GM12878 (cell line): ENCODE results near the gene SPOP. TPM values are rescaled to one million over a fixed set of nuclear protein-coding genes. Genes with fewer than 3 reads are reported as not detected.

Source experiments
- ATAC-seq: fragments of 200-7000 bp; cut with Tn5 transposase; 3 replicates; pipeline ENCODE4 v1.9.1; 2020; ENCODE audit warnings: mild to moderate bottlenecking, moderate library complexity
- BruUV-seq: library from RNA; stranded (reverse); fragments of 400-500 nt; replicated peaks from 2 replicates; lab custom pipeline; 2021; lab: Mats Ljungman, UMichigan
- CTCF ChIA-PET: fragments of 300-600 bp; sonication (Branson Sonifier 250); formaldehyde crosslinking; extraction: SDS; loops from one replicate; lab custom pipeline; 2021; ENCODE audit warnings: inconsistent platforms; lab: Yijun Ruan, JAX
- POLR2A ChIA-PET: fragments of 350-600 bp; formaldehyde crosslinking; extraction: SDS; loops from one replicate; lab custom pipeline; 2021; ENCODE audit warnings: inconsistent platforms; lab: Charles Lee
- RAD21 ChIA-PET: fragments of 300-600 bp; sonication (Branson Sonifier 250); formaldehyde crosslinking; loops from one replicate; lab custom pipeline; 2023; ENCODE audit warnings: antibody characterized with exemption; ENCODE audit not compliant: unreplicated experiment; lab: Charles Lee
- SMC1A ChIA-PET: fragments of 300-600 bp; sonication (Branson Sonifier 250); formaldehyde crosslinking; loops from one replicate; lab custom pipeline; 2023; ENCODE audit not compliant: unreplicated experiment, uncharacterized antibody; lab: Charles Lee
- DNase-seq: peaks from one replicate; pipeline ENCODE4 v3.0.0-alpha.2; 2011; ENCODE audit warnings: low read depth, low spot score
- FAIRE-seq: peaks from 3 replicates; lab custom pipeline; 2011; peaks lifted over from hg19 to GRCh38; lab: Jason Lieb, UNC
- H2AFZ ChIP-seq: 2 replicates; pipeline ENCODE4 v1.6.0; 2011; ENCODE audit warnings: low read depth, low read length, control low read depth; ENCODE audit not compliant: control insufficient read depth
- H3K27ac ChIP-seq: 2 replicates; pipeline ENCODE4 v1.5.1; 2011; ENCODE audit warnings: control low read depth; ENCODE audit not compliant: control insufficient read depth, insufficient read depth
- H3K27me3 ChIP-seq, 2 experiments: replicated peaks in 1 of 2; 2 replicates each; pipeline versions ENCODE4 v1.6.0 to v1.6.1; 2011; ENCODE audit warnings: low read length in 1 of 2; ENCODE audit not compliant: control insufficient read depth in 2 of 2, insufficient read depth in 2 of 2
- H3K36me3 ChIP-seq, 2 experiments: 2 replicates each; pipeline ENCODE4 v1.5.1; 2011; ENCODE audit warnings: low read length in 1 of 2; ENCODE audit not compliant: control insufficient read depth in 2 of 2, insufficient read depth in 2 of 2
- H3K4me1 ChIP-seq: 2 replicates; pipeline ENCODE4 v1.6.1; 2011; ENCODE audit warnings: mild to moderate bottlenecking, low read length, moderate library complexity, mixed read lengths; ENCODE audit not compliant: control insufficient read depth, insufficient read depth
- H3K4me2 ChIP-seq: 2 replicates; pipeline ENCODE4 v1.6.0; 2011; ENCODE audit warnings: control low read depth; ENCODE audit not compliant: control insufficient read depth, insufficient read depth
- H3K4me3 ChIP-seq: fragments of 200-600 bp; sonication (generic); 2 replicates; pipeline ENCODE4 v1.5.1; 2016
- H3K79me2 ChIP-seq: 2 replicates; pipeline ENCODE4 v1.6.0; 2011; ENCODE audit warnings: low read length; ENCODE audit not compliant: control insufficient read depth, insufficient read depth
- H3K9ac ChIP-seq: 2 replicates; pipeline ENCODE4 v1.8.0; 2011; ENCODE audit warnings: low read length, control low read depth, mixed read lengths; ENCODE audit not compliant: control insufficient read depth, insufficient read depth
- H3K9me3 ChIP-seq: replicated peaks from 3 replicates; pipeline ENCODE4 v1.5.1; 2011; ENCODE audit warnings: mild to moderate bottlenecking, low read length; ENCODE audit not compliant: control insufficient read depth, insufficient read depth
- H4K20me1 ChIP-seq: 2 replicates; pipeline ENCODE4 v1.6.0; 2011; ENCODE audit not compliant: control insufficient read depth, insufficient read depth
- BMI1 ChIP-seq: fragments of 450-650 bp; IDR thresholded peaks from 2 replicates; pipeline ENCODE4 v1.6.1; 2016; ENCODE audit warnings: mild to moderate bottlenecking, moderate library complexity, borderline replicate concordance
- CEBPB ChIP-seq, 2 experiments: fragments of 150-350 bp in 1 of 2; IDR thresholded peaks; 2 replicates each; pipeline ENCODE4 v1.6.1; 2012 to 2014; ENCODE audit warnings: low read depth in 2 of 2, low read length in 2 of 2, borderline replicate concordance in 1 of 2, inconsistent platforms in 1 of 2
- ESRRA ChIP-seq: IDR thresholded peaks from 2 replicates; pipeline ENCODE4 v1.6.1; 2012; ENCODE audit warnings: mild to moderate bottlenecking, low read length, improper control_type of control experiment
- KAT2A ChIP-seq: conservative IDR thresholded peaks from 2 replicates; pipeline ENCODE4 v1.6.1; 2011; ENCODE audit warnings: low read depth, low read length; ENCODE audit not compliant: control insufficient read depth
- MEF2B ChIP-seq: fragments of 450-650 bp; IDR thresholded peaks from 2 replicates; pipeline ENCODE4 v1.6.1; 2018; ENCODE audit warnings: mild to moderate bottlenecking, moderate library complexity; ENCODE audit not compliant: partially characterized antibody, poor library complexity, severe bottlenecking
- MYB ChIP-seq: fragments of 150-350 bp; IDR thresholded peaks from 2 replicates; pipeline ENCODE4 v1.6.1; 2014; ENCODE audit warnings: mild to moderate bottlenecking, low read depth, low read length, borderline replicate concordance
- NFYA ChIP-seq: IDR thresholded peaks from 2 replicates; pipeline ENCODE4 v1.6.1; 2011; ENCODE audit warnings: low read depth, mild to moderate bottlenecking, low read length, improper control_type of control experiment, borderline replicate concordance
- NRF1 ChIP-seq: conservative IDR thresholded peaks from 2 replicates; pipeline ENCODE4 v1.6.1; 2011; ENCODE audit warnings: mild to moderate bottlenecking, low read depth, low read length, improper control_type of control experiment
- SIX5 ChIP-seq: IDR thresholded peaks from 2 replicates; pipeline ENCODE4 v1.6.1; 2011; ENCODE audit warnings: mild to moderate bottlenecking, low read depth, low read length, moderate library complexity; ENCODE audit not compliant: severe bottlenecking
- SUPT20H ChIP-seq: IDR thresholded peaks from 2 replicates; pipeline ENCODE4 v1.6.1; 2011; ENCODE audit warnings: low read depth, mild to moderate bottlenecking, low read length, moderate library complexity, borderline replicate concordance; ENCODE audit not compliant: control insufficient read depth
- WRNIP1 ChIP-seq: IDR thresholded peaks from 2 replicates; pipeline ENCODE4 v1.6.1; 2011; ENCODE audit warnings: low read depth, low read length, improper control_type of control experiment, borderline replicate concordance
- ZBTB4 ChIP-seq: fragments of 450-650 bp; formaldehyde crosslinking; IDR thresholded peaks from 2 replicates; pipeline ENCODE4 v1.4.0; 2022; ENCODE audit warnings: mild to moderate bottlenecking, moderate library complexity
- WGBS: methylation state at CpG from one replicate; pipeline ENCODE4 v1.1.6; 2016; ENCODE audit warnings: low lambda C conversion rate; ENCODE audit not compliant: insufficient replicate concordance, insufficient coverage; ENCODE audit errors: missing lambda C conversion rate; 5-methylcytosine and 5-hydroxymethylcytosine counted together
- in situ Hi-C: fragments of 300-500 bp; cut with MboI; formaldehyde crosslinking; loops from 9 replicates; pipeline ENCODE4 v1.14.3; 2018; ENCODE audit warnings: mixed read lengths
- intact Hi-C: fragments of 100-400 bp; cut with micrococcal nuclease; formaldehyde crosslinking; loops from one replicate; pipeline ENCODE4 v1.14.2; 2022; ENCODE audit not compliant: unreplicated experiment
- polyA plus RNA-seq, 11 experiments: library from polyadenylated mRNA; depleted of rRNA in 4 of 11; unstranded in 6 of 11; stranded (reverse) in 5 of 11; fragments of >200 nt; fragmentation: Nextera tagmentation in 4 of 11; fragmentation: Illumina TruSeq in 1 of 11; extraction: Ambion mirVana in 4 of 11; extraction: Trizol in 1 of 11; gene quantifications; 1 replicate in 1 of 11; 2 replicates in 10 of 11; pipeline versions ENCODE4 v1.2.1 to v1.2.3, GENCODE V29; 2011 to 2016; ENCODE audit warnings: inconsistent platforms in 2 of 11, missing spikeins in 2 of 11, low read depth in 1 of 11
- total RNA-seq, 4 experiments: library from RNA; depleted of rRNA in 3 of 4; stranded (reverse); fragments of >200 nt in 3 of 4; fragmentation: Illumina TruSeq in 1 of 4; extraction: Trizol in 1 of 4; gene quantifications; 2 replicates each; pipeline versions ENCODE4 v1.2.1 to v1.2.3, GENCODE V29; 2013 to 2021

Gene SPOP
- total and polyA plus RNA-seq, 10 of the 15 experiments (the other 5 are each of a cell fraction or from before 2014, with no cell fraction given), result 35.1 to 80.4 (median 44.7) TPM

- no peak overlapping the region for H2AFZ ChIP-seq
- H4K20me1 ChIP-seq, result no peaks in the 10 kb centered on the region
- H3K79me2 ChIP-seq, result no peaks in the 10 kb centered on the region
- ATAC-seq (no peak), DNase-seq (no peak), FAIRE-seq (no peak)
- intact Hi-C loops, result loop anchor here (10.0 kb wide), 1 partner anchor 294 kb away; the partner anchor contains the start of gene DLX3
- H3K27ac ChIP-seq, result no peak overlapping the region
- ChIA-PET SMC1A (interaction anchor here (1.0 to 10.0 kb wide), 3 partner anchors 73 to 132 kb away, joined by 3 to 121 read pairs (median 5); no protein-coding TSS in a partner anchor), RAD21 (interaction anchor here (0.7 to 5.7 kb wide), 3 partner anchors 63 to 131 kb away, joined by 3 to 70 read pairs (median 5); partner anchors contain the start of gene FAM117A), CTCF (interaction anchor here (1.1 to 21.7 kb wide), 4 partner anchors 9 to 145 kb away, joined by 3 to 483 read pairs (median 6); partner anchors contain the start of gene NXPH3), POLR2A (interaction anchor here (1.0 kb wide), 1 partner anchor 9 kb away, joined by 3 read pairs; no protein-coding TSS in a partner anchor)
- 87% methylated on average over 6 of the region's 6 CpGs for WGBS
- H3K36me3 ChIP-seq, result peaks cover 17 to 25% of the 10 kb centered on the region in 2 experiments
- no peaks in the 10 kb centered on the region for H3K9me3 ChIP-seq
- H3K4me2 ChIP-seq, result no peak overlapping the region
- TF ChIP-seq MEF2B, result no peak
- no peak for TF ChIP-seq WRNIP1
- no peak for TF ChIP-seq SUPT20H
- no peak for TF ChIP-seq CEBPB (IDR thresholded peaks at IDR 0.05; ENCODE audit: borderline replicate concordance in 1 of 2, low read depth in 2 of 2, low read length in 2 of 2)
- TF ChIP-seq BMI1, result no peak
- TF ChIP-seq MYB, result no peak
- no peak for TF ChIP-seq KAT2A
- TF ChIP-seq ESRRA, result no peak
- no peak for TF ChIP-seq SIX5
- no peak for TF ChIP-seq NFYA
- TF ChIP-seq ZBTB4 (CRISPR knock-in tag), result no peak
- no peak for TF ChIP-seq NRF1
- H3K9ac ChIP-seq, result no peak overlapping the region
- in situ Hi-C loops, result loop anchor here (10.0 kb wide), 1 partner anchor 294 kb away; the partner anchor contains the start of gene DLX3
- no TSS peak for BruUV-seq
- H3K4me3 ChIP-seq, result no peak overlapping the region
- H3K4me1 ChIP-seq, result peaks cover 9% of the 10 kb centered on the region
- H3K27me3 ChIP-seq, result no peaks in the 10 kb centered on the region
These were observed 23.1 kb upstream of the SPOP start for GRCh38 chr17:49700960-49701359.
